ENCODE results near the gene SNX20. TPM values are rescaled to one million over a fixed set of nuclear protein-coding genes. Genes with fewer than 3 reads are reported as not detected.

SNX20 gene
- total RNA-seq, 4 donors from 2014 or later, result 0.81 to 2.1 (median 1.2) TPM

GRCh38 chr16:50696575-50697420 lies 15.7 kb upstream of the SNX20 start:
- peak; percentile 92 to 94 for DNase-seq (ENCODE audit: low spot score in 2 of 2)

GRCh38 chr16:50696126-50696525 lies 15.0 kb upstream of the SNX20 start:
- H3K27me3 ChIP-seq, result no peaks in the 10 kb centered on the region
- TF ChIP-seq POLR2AphosphoS5 (IDR thresholded peaks at IDR 0.05) (no peak), EP300 (IDR thresholded peaks at IDR 0.05) (no peak), POLR2A (IDR thresholded peaks at IDR 0.05) (no peak), CTCF (IDR thresholded peaks at IDR 0.05) (no peak)
- H3K4me1 ChIP-seq, result peaks cover 66% of the 10 kb centered on the region
- H3K36me3 ChIP-seq, result no peaks in the 10 kb centered on the region
- DNase-seq (ENCODE audit: low spot score in 2 of 2), result no peak
- H3K27ac ChIP-seq, result peak overlapping the region; percentile 78
- H3K4me3 ChIP-seq, result no peak overlapping the region
- H3K9me3 ChIP-seq, result no peaks in the 10 kb centered on the region
- WGBS, result 60% methylated on average over 5 of the region's 5 CpGs

More at GRCh38 chr16:50696575-50697420, 15.7 kb upstream of the SNX20 start:
- H3K27me3 ChIP-seq, result no peaks in the 10 kb centered on the region
- no peaks in the 10 kb centered on the region for H3K9me3 ChIP-seq
- WGBS, result 60% methylated on average over 9 of the region's 15 CpGs
- TF ChIP-seq POLR2A (IDR thresholded peaks at IDR 0.05) (no peak), POLR2AphosphoS5 (IDR thresholded peaks at IDR 0.05) (peak in 1 of 3 donors; percentile 12), CTCF (IDR thresholded peaks at IDR 0.05) (no peak)
- H3K36me3 ChIP-seq, result no peaks in the 10 kb centered on the region
- no peak overlapping the region for H3K4me3 ChIP-seq
- peaks cover 66% of the 10 kb centered on the region for H3K4me1 ChIP-seq
- peak overlapping the region; percentile 78 for H3K27ac ChIP-seq

GRCh38 chr16:50695017-50696000 lies 14.2 kb upstream of the SNX20 start:
- H3K4me1 ChIP-seq, result peaks cover 63% of the 10 kb centered on the region

GRCh38 chr16:50694206-50694605 lies 13.1 kb upstream of the SNX20 start:
- no peak overlapping the region for H3K27ac ChIP-seq

More at GRCh38 chr16:50695017-50696000, 14.2 kb upstream of the SNX20 start:
- no peak for TF ChIP-seq CTCF (IDR thresholded peaks at IDR 0.05)
- TF ChIP-seq POLR2A (IDR thresholded peaks at IDR 0.05), result no peak
- no peak for TF ChIP-seq EP300 (IDR thresholded peaks at IDR 0.05)
- TF ChIP-seq POLR2AphosphoS5 (IDR thresholded peaks at IDR 0.05), result no peak
- Histone ChIP-seq H3K4me3 (no peak overlapping the region), H3K27ac (peak overlapping the region; percentile 78), H3K36me3 (no peaks in the 10 kb centered on the region), H3K27me3 (no peaks in the 10 kb centered on the region), H3K9me3 (no peaks in the 10 kb centered on the region)
- 95% methylated on average over 9 of the region's 9 CpGs for WGBS
- no peak for DNase-seq (ENCODE audit: low spot score in 2 of 2)

More at GRCh38 chr16:50694206-50694605, 13.1 kb upstream of the SNX20 start:
- no peaks in the 10 kb centered on the region for H3K36me3 ChIP-seq
- no peaks in the 10 kb centered on the region for H3K9me3 ChIP-seq
- peak overlapping the region; percentile 64 for H3K4me3 ChIP-seq
- peaks cover 54% of the 10 kb centered on the region for H3K4me1 ChIP-seq
- no peaks in the 10 kb centered on the region for H3K27me3 ChIP-seq
- TF ChIP-seq POLR2A (IDR thresholded peaks at IDR 0.05), result no peak
- no peak for TF ChIP-seq POLR2AphosphoS5 (IDR thresholded peaks at IDR 0.05)
- no peak for TF ChIP-seq EP300 (IDR thresholded peaks at IDR 0.05)
- TF ChIP-seq CTCF (IDR thresholded peaks at IDR 0.05), result no peak
- no peak for DNase-seq (ENCODE audit: low spot score in 2 of 2)
- WGBS, result 100% methylated on average over 2 of the region's 2 CpGs

Data from suprapubic skin (tissue), 4 donors.